ENCODE data around the gene CCDC152. TPM values are rescaled to one million over a fixed set of nuclear protein-coding genes. Genes with fewer than 3 reads are reported as not detected.

The CCDC152 gene
- total RNA-seq, 1 donor from 2014 or later: 1.1 TPM

DNA sequence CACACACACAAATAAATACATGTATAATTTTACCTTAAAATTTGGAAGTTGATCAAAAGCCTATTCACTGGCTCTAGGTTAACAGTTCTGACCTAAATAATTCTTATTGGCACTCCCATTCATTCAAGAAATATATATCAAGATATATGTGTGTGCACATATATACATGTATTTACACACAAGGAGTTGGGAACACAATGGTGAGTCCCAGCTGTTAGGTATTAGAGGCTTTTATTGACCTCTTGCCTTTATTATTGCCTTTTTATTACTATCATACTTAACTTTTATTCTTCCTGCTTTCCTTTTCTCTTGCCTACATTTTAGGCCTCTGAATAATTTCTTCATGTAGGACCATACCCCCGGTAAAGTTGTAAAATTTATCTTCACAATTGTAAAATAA is 25.0 kb downstream of the CCDC152 start:
- no peak for DNase-seq (ENCODE audit: low read depth)

DNA sequence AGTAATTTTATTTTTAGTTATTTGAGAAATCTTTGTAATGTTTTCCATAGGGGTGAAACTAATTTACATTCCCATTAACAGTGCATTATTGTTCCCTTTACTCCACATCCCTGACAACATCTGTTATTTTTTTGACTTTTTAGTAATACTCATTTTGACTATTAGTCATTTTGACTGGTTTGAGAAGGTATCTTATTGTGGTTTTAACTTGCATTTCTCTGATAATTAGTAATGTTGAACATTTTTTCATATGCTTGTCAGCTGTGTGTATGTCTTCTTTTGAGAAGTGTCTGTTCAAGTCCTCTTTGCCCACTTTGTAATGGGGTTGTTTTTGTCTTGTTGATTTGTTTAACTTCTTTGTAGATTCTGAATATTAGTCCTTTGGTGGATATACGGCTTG is 27.5 kb downstream of the CCDC152 start:
- no peak for DNase-seq (ENCODE audit: low read depth)

DNA sequence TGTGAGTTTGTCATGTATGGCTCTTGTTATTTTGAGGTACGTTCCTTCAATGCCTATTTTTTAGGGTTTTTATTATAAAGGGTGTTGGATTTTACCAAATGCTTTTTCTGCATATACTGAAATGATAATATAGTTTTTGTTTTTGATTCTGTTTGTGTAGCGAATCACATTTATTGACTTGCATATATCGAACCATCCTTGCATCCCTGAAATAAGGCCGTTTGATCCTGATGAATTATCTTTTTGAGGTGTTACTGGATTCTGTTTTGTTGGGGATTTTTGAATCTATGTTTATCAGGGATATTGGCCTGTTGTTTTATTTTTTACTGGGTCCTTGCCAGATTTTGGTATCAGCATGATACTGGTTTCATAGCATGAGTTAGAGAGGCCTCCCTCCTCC is 29.1 kb downstream of the CCDC152 start:
- no peak for DNase-seq (ENCODE audit: low read depth)

DNA sequence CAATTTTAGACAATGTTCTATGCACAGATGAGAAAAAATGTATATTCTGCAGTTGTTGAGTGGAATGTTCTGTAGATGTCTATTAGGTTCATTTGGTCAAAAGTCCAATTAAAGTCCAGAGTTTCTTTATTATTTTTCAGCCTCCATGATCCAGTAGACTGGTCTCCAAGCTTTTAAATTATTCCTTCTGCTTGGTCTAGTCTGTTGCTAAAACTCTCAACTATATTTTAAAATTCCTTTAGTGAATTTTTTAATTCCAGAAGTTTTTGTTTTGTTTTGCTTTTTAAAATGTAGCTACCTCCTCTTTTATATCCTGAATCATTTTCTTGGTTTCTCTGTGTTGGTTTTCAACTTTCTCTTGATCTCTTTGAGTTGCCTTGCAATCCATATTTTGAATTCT is 30.5 kb downstream of the CCDC152 start:
- no peak for DNase-seq (ENCODE audit: low read depth)

DNA sequence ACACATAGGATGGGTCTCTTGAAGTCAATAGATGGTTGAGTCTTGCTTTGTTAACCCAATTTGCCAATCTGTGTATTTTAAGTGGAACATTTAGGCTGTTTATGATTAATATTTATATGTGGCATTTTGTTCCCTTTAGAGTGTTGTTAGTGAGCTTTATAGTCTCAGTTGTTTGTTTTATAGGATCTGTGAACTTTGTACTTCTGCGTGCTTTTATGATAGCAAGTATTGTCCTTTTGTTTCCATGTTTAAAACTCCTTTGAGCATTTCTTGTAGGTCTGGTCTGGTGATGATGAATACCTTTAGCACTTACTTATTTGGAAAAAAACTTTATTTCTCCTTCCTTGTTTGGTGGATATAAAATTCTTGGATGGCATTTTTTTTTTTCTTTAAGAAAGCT is 31.2 kb downstream of the CCDC152 start:
- DNase-seq (ENCODE audit: low read depth): no peak

DNA sequence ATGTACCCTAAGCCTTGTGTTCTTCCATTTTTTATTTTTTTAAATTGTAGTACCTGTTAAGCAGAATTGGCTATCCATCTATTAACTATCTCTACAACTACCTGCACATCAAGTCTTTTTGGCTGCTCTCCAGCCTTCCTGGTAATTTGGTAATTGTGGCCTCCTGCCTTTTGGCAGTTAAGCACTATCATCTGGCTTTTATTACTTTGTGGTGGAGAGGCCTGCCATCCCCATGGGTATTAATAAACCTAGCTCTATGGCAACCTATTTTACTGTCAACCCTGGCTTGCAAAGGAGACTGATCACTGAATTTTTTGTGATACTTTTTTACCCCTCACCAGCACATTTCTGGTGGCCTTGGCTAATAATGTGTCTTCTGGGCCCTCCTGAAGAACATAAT is 34.5 kb downstream of the CCDC152 start:
- DNase-seq (ENCODE audit: low read depth): no peak

DNA sequence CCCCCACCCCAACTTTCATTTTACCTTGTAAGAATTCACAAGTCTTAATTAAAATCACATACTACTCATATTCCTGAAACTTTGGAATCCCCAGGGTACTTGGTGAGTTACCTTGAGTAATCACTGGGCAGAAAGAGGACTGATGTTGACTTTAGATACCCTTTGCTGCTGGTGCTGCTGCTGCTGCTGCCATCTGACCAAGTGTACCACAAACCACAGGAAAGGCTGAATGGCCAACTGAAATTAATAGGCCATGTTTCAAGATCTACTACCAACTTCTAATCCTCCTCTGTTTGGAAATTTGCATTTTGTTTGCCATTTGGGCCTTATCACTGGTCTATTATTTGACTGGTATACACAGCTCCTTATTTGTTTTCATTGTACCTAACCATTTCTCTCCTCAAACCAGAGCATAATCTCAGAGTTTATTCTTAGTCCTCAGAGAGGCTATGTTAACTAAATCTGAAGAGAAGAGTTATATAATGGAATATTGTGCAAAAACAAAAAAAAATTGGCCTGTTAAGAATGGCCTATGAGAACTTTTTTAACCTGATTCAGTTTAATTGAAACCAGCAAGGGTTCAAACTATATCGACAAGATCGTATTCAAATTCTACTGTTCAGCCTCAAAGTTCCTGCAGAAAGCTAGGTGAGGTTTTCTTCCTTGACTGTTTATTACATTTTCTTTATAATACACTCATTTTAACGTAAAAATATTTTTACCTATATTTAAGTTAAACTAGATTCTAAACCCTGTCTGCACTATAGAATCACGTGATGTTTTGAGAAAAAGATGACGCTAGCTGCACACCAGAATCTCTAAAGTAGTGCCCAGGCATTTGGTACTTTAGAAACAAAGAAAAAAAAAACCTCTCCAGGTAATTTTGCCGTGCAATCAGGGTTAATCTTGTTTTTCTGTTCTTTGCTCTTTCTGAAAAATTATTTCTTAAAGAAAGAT is 41.9 kb downstream of the CCDC152 start:
- DNase-seq (ENCODE audit: low read depth): no peak

DNA sequence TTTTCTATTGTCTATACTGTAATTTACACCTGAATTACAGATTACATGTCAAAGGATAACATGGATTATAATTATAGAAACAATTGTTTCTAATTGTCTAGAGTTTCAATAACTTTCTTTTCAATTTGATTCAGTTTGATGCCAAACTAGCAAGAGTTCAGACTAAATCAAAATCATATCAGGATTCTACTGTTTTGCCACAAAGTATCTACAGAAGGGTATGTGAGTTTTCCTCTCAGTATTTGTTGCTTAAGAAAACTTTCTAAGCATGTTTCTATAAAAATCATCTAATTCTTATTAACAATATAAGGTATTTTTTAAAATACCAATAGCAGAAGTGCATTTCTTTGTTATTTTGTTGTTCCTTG is 42.6 kb downstream of the CCDC152 start:
- no peak for DNase-seq (ENCODE audit: low read depth)

DNA sequence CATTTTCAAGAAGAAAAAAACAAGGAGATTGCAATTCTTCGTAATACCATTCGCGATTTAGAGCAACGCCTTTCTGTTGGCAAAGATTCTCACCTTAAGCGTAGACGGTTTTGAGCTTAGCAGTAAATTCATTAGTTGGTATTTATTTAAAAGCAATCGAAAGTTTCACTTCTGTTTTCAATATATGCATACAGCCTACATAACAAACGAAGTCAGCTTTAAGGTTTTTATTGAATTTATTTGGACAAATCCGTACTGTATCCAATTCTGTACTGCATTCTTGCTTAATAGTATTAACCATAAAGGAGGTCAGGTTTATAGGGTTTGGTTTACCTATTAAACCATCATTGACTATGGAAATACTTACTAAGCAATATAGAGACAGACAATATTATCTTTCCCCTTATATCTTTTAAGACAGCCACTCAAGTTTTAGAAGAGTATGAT is 43.1 kb downstream of the CCDC152 start:
- no peak for DNase-seq (ENCODE audit: low read depth)

DNA sequence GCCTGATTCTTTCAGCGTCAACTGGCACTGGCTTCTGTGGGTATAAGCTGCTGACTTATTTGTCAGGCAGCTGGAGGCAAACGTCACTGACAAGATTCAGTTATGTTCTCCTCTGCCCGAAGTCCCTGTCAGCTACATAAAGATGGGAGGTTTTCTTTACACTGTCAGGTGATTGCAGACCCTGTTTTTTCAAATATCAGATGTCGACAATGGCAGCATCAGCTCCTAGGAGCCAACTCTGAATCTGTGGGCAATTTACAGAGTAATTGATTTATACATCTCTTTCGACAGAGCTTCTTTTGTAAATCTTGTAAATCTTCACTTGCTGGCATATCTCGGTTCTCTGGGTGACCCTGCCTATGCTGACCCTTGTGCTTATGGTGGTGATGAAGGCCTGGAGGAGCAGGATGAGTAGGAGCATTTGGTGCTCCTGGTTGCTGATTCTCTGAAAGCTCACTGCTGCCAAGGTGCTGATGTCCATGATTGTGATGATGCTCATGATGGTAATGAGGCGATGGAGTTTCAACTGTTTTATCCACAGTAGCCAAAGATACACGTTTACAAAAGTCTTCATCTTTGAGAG is 44.2 kb downstream of the CCDC152 start:
- DNase-seq (ENCODE audit: low read depth): no peak

DNA sequence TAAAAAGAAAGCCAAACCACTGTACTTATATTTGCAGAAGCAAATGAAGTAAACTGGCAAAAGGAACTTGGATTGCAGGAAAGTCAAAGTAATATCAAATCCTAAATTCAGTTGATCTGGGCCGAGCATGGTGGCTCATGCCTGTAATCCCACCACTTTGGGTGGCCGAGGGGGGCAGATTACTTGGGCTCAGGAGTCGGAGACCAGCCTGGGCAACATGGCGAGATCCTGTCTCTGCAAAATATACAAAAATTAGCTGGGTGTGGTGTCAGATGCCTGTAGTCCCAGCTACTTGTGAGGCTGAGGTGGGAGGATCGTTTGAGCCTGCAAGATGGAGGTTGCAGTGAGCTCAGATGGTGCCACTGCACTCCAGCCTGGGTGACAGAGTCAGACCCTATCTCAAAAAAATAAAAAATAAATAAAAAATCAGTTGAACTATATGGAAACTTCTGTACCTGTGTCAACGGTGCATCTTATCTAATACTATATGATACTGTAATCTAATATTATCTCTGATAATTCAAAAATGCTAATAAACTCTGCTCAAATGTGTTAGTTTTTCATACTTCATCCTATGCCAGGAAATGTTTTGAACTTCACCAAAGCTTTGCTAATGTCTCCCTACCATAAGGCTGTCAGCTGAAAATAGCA is 45.0 kb downstream of the CCDC152 start:
- DNase-seq (ENCODE audit: low read depth): no peak

DNA sequence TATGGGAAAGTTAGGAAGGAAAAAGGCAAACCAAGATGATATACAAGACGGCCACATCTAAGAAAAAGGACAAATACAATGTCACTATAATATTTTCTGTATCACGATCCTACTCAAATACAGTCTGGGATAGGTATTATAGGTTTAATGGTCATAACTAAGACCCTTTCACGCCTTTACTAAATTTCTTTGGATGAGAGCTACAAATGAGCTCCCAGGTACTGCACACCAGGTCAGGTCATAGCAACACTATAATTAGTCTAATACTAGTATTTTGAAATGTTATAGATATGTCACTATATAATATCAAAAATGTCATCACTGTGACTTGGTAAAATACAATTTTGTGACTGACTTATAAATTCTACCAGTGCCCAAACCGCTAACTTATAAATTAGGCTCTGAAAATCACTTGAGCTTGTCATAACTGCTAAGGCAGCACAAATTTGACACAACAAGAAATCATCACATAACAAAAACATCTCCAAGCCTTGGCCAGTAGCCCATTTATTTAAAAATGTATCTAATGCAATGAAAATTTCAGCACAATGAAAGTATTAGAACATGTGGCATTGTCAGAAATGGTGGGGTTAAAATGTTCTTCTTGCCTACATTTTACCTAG is 48.2 kb downstream of the CCDC152 start:
- DNase-seq (ENCODE audit: low read depth): no peak

DNA sequence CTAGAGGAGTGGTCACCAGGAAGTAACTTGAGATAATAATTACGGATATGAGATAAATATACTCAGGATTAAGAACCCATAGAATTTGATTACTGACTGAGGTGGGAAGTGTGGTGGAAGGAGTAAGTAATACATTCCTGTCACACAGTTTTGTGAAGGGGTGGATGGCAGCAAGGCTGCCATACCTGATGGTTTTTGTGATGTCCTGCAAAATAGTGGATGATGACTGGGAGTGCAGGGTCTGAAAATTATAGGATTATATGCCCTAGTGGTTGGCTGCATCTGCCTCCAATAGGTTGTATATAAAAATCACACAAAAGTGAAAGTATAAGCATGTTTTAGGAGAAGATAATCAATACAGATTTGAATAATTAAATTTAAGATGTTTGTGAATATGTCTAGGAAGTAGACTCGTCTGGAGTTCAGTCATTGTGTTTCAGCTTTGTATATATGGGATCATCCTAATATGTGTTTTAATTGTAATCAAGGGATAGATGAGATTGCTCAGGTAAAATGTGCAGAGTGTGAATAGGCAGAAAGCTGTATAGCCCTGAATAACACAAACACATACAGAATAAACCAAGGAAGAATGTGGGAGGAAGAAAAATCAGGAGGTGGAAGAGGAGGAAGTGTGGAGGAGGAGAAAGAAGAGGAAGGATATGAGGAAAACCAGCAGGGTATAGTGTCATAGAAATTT is 49.5 kb downstream of the CCDC152 start:
- no peak for DNase-seq (ENCODE audit: low read depth)

DNA sequence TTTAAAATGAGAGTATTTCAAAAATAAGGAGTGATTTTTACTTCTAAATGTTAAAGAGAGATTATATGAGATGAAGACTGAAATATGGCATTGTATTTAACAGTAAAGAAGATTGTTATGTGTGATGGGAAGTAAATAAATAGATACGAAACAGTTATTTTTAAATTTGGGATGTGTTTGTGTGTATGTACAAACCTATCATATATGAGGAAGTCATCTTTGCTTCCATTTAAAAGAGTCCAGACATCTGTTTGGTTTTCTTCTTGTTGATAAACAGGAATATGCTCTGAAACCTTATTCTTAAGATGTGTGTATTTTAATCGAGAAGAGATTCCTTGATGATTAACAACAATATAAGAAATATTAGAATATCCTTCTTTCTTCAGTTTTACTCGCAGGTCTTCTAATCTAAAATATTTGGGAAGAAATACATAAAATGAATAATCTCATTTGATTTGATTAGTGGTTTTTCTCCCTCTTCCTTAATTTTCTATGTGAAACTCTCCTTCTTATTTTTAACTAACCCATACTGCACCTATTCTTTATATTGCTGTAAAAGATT is 50.2 kb downstream of the CCDC152 start:
- no peak for DNase-seq (ENCODE audit: low read depth)

DNA sequence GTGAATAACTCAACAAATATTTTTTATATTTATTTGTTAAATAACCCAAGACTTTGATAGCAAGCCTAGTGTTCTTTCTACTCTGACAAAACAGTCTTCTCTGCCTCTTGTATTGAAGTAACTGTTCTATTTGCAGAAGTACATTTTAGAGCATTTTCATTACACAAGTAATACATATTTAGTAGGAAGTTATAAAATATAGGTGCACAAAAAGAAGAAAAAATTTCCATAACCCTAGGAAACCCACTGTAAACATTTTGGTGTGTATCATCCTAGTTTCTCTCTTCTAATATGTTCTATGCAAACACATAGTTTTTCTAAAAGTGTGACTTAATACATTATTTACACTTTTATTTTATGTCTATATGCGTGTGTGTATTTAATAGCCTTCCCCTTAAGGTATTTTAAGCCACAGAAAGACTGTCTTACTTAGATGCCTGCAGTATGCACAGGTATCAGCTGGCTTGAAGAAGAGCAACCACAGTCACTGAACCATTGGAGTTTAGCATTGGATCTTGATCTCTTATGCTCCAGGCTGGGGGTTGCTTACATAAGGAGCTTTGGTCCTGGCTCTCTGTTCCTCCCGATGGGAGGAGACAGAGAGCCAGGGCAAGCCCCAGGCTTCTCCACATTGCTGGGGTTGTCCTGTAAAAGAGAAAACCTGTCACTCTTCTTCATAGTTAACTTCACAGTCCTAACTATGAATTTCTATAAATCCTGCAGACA is 51.3 kb downstream of the CCDC152 start:
- peak; percentile 30 for DNase-seq (ENCODE audit: low read depth)

DNA sequence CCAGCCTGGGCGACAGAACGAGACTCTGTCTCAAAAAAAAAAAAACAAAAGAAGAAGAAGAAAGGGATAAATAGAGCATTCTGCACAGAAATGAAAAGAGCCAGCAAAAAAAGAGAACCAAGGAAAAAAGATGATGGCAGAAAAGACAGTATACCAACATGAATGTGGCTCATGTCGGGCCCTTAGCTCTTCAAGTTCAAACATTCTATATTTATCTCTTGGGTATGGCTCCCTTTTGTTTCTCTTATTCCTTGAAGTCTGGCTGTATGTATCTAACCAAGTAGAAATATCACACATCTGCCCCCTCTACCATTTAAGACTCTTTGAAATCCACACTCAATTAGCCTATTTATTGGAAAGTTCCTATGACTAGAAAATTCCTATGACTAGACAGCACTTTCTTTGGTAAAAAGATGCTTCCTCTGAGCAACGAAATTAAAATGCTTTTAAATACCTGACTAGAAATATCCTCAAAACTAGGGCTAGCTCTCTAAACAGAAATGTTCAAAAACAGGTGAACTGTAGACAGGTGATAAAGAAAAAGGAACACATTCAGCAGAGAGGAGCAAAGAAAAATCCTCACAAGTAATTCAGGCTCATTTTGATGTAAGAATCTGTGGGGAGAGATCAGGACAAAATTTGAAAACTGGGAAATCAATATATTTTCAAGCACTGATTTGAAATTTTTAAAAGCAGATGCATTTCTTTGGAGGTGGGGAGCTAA is 52.4 kb downstream of the CCDC152 start:
- no peak for DNase-seq (ENCODE audit: low read depth)

DNA sequence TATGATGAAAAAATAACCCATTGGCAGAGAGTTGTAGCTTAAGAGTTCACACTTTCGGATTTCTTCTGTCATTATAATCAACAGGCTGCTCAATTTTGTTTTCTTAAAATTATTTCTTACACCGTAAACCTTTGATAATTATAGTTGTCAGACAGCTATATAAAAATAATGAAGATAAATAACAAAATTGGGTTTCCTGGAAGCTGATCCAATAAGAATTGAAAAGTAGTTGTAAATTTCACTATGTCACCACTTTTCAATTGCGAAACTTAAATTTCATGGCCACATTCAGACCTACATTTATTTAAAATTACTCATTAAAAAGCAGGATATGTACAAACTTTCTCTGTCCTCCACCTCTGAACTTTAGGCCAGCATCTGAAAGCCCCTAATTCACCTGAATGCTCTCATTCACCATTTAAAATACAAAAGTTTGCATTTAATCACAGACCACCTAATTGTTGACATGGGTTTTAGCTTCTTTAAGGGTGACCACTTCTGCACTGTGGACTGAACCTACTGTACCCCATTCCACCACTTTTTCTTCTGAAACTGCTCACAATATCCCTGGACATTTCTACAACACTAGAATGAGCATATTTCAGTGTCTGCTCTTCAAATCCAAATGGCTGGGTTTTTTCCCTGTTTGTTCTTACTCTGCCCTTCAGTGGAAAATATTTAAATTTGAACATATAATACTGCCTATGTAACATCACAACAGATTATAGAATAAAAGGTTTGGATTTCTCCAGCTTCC is 54.4 kb downstream of the CCDC152 start:
- no peak for DNase-seq (ENCODE audit: low read depth)

DNA sequence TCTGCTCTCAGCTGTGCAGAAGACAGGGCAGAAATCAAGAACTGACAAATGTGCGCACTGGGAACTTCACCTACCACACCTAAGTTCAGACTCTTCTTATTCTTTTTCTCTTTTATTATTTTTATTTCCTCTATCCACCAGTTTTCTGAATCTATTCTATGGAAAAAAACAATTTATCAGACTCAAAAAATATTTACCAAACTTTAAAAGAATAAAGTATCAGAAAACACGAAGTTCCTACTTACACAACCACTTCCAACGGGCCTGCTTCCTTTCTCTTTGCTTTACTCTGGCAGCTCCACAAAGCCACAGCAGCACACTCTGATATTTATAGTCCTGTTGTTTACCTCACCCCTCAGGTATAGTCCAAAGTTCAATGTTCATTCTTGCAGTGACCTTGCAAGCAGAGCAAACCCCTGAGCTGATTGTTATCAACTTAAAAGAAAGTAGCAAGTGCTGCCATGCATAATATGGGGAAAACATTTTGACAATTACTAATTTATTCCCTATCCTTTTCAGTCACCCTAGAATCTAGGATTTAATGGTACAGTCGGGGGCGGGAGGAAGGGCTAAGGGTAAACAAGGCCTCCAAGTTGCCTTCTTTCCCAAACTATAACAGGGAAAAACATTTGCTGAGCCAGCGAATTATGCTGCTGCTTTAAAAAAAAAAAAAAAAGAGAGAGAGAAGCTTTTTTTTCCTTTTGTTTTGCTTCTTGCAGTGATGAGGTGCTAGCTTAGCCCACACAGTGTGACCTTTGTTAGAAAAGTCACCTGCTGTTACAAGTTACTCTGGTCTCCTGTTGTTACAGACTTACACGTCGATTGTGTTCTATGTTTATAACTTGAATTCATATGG is 55.2 kb downstream of the CCDC152 start, which contains the start of gene SELENOP:
Gene SELENOP, minus strand, starts transcription at position 302 of the 856 bp plus-strand sequence. CDS start 3,539 bp downstream, outside the sequence.
- DNase-seq (ENCODE audit: low read depth): peak; percentile 80

All from renal cortical epithelial cell (primary cell).